ENCODE measurements around the gene PALLD. TPM values are rescaled to one million over a fixed set of nuclear protein-coding genes. Genes with fewer than 3 reads are reported as not detected.

PALLD gene
- total RNA-seq, 1 donor from 2014 or later: 396 TPM

- Mint-ChIP-seq H3K4me1 (ENCODE audit: unreplicated experiment) (peaks cover 79% of the 10 kb centered on the region), H3K36me3 (ENCODE audit: unreplicated experiment) (peaks cover 46% of the 10 kb centered on the region), H3K9me3 (ENCODE audit: unreplicated experiment) (no peaks in the 10 kb centered on the region), H3K4me3 (ENCODE audit: unreplicated experiment) (no peak overlapping the region), H3K27me3 (ENCODE audit: unreplicated experiment) (no peaks in the 10 kb centered on the region), H3K27ac (ENCODE audit: unreplicated experiment) (peak overlapping the region; percentile 88)
- no peak for DNase-seq (ENCODE audit: extremely low spot score, unreplicated experiment)
- TF ChIP-seq, protein P1, sequence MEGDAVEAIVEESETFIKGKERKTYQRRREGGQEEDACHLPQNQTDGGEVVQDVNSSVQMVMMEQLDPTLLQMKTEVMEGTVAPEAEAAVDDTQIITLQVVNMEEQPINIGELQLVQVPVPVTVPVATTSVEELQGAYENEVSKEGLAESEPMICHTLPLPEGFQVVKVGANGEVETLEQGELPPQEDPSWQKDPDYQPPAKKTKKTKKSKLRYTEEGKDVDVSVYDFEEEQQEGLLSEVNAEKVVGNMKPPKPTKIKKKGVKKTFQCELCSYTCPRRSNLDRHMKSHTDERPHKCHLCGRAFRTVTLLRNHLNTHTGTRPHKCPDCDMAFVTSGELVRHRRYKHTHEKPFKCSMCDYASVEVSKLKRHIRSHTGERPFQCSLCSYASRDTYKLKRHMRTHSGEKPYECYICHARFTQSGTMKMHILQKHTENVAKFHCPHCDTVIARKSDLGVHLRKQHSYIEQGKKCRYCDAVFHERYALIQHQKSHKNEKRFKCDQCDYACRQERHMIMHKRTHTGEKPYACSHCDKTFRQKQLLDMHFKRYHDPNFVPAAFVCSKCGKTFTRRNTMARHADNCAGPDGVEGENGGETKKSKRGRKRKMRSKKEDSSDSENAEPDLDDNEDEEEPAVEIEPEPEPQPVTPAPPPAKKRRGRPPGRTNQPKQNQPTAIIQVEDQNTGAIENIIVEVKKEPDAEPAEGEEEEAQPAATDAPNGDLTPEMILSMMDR (IDR thresholded peaks at IDR 0.05): no peak
Measured at GRCh38 chr4:168857009-168857408, 360.2 kb downstream of the PALLD start.

DNA sequence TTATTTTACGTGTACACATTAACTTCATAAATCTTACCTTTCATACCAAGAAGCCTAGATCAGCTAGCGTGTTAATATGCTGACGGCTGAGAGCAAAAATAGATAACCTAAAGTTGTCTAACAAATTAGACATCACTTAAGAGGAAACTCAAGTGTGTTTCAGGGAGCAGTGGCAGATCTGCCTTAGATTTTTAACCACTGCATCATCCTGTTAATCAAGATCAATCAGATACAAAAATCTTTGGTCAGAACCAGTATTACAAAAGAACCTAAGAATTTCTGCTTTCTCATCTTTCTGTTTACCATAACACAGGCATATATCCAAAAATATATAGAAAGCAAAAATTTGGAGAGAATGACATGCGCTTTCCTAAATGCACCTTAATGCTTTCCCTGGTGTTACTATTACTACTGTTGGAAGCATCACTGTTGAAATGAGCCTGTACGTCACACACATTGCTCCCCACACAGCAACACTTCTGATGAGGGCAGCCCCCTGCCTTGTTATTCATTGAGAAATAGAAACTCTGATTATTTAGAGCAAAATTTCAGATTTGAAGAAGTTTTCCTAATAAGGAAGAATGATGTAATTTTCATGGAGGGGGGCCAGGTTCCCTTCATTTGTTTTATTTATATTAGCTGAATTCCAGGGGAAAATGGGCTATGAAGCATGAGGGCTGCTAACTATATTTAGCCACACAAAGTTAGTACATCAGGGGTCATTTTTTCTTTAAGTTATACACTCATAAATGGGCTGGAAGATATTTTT lies 360.9 kb downstream of the PALLD start:
- TF ChIP-seq, protein P1 (IDR thresholded peaks at IDR 0.05): no peak
- Mint-ChIP-seq H3K4me3 (ENCODE audit: unreplicated experiment) (no peak overlapping the region), H3K27me3 (ENCODE audit: unreplicated experiment) (no peaks in the 10 kb centered on the region), H3K9me3 (ENCODE audit: unreplicated experiment) (no peaks in the 10 kb centered on the region), H3K4me1 (ENCODE audit: unreplicated experiment) (peaks cover 85% of the 10 kb centered on the region), H3K27ac (ENCODE audit: unreplicated experiment) (peak overlapping the region; percentile 88), H3K36me3 (ENCODE audit: unreplicated experiment) (peaks cover 46% of the 10 kb centered on the region)
- DNase-seq (ENCODE audit: extremely low spot score, unreplicated experiment): no peak

DNA sequence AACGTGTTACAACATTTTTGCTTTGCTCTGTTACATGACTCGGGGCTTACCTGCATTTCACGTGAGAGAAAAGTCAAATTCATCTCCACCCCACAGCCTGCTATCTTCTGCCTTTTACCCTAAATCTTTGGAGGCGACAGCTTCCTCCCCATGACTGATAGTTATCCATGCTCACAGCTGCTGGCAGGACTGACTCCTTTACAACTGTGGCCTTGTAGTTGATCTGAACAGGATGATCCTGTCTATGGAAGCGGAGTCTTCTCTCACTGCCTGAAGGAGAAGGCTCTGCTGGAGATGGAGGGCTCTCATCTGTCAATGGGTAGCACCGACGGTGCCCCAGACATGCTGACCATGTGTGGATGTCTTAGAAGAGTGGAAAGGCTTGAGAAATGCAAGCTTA lies 362.2 kb downstream of the PALLD start:
- peaks cover 78% of the 10 kb centered on the region for H3K4me1 Mint-ChIP-seq (ENCODE audit: unreplicated experiment)
- peak overlapping the region; percentile 86 for H3K27ac Mint-ChIP-seq (ENCODE audit: unreplicated experiment)
- DNase-seq (ENCODE audit: extremely low spot score, unreplicated experiment): no peak
- H3K9me3 Mint-ChIP-seq (ENCODE audit: unreplicated experiment): no peaks in the 10 kb centered on the region
- H3K27me3 Mint-ChIP-seq (ENCODE audit: unreplicated experiment): no peaks in the 10 kb centered on the region
- H3K4me3 Mint-ChIP-seq (ENCODE audit: unreplicated experiment): no peak overlapping the region
- H3K36me3 Mint-ChIP-seq (ENCODE audit: unreplicated experiment): peaks cover 39% of the 10 kb centered on the region
- TF ChIP-seq, protein P1 (IDR thresholded peaks at IDR 0.05): no peak

DNA sequence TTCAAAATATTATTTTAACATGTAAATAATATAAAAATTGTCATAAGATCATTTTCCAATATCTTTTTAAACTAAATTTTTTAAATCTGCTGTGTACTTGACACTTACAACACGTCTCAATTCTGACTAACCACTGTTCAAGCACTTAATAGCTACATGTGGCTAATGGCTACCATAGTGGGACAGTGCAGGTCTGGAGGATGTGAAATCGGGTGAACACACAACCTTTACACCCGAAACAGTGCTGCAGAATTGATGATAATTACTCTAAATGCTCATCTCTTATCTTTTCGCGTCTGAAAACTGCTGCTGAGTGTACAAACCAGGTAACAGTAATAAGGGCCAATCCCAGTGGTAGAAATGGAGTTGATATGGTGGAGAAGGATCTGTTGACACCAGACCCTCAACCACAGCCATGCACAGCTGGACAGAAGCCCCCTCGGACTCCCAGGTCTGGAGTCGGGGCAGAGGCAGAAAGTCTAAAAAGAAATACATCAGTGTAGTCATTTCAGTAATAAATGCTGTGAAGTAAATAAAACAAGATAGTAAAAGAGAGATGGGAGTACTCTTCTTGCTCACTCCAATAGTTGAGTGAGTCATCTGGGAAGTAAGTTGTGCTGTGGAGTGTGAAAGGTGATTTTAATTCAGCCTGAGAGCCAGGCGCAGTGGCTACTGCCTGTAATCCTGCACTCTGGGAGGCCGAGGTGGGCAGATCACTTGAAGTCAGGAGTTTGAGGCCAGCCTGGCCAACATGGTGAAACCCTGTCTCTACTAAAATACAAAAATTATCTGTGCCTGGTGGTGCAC lies 363.2 kb downstream of the PALLD start:
- Mint-ChIP-seq H3K27ac (ENCODE audit: unreplicated experiment) (peak overlapping the region; percentile 89), H3K27me3 (ENCODE audit: unreplicated experiment) (no peaks in the 10 kb centered on the region), H3K36me3 (ENCODE audit: unreplicated experiment) (peaks cover 31% of the 10 kb centered on the region), H3K4me1 (ENCODE audit: unreplicated experiment) (peaks cover 80% of the 10 kb centered on the region), H3K9me3 (ENCODE audit: unreplicated experiment) (no peaks in the 10 kb centered on the region), H3K4me3 (ENCODE audit: unreplicated experiment) (no peak overlapping the region)
- no peak for DNase-seq (ENCODE audit: extremely low spot score, unreplicated experiment)
- TF ChIP-seq, protein P1 (IDR thresholded peaks at IDR 0.05): no peak

DNA sequence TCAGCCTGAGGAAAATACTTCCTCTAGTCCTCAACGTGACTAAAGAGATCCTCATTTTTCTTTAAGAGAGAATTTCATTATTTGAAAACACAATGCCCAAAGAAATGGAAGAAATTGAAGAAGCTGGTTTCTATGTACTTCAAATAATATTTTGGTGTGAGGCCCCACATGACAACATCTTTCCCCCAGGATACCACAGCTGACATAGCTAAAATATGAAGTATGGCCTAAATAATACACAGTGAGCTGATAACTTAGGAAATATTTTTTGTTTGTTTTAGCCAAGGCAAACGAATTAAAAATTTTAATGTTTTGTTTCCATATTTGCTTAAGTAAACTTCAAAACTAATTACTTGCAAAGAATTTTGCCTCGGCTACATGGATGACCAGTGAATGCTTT lies 364.0 kb downstream of the PALLD start:
- peaks cover 28% of the 10 kb centered on the region for H3K36me3 Mint-ChIP-seq (ENCODE audit: unreplicated experiment)
- no peaks in the 10 kb centered on the region for H3K9me3 Mint-ChIP-seq (ENCODE audit: unreplicated experiment)
- H3K4me3 Mint-ChIP-seq (ENCODE audit: unreplicated experiment): no peak overlapping the region
- TF ChIP-seq, protein P1 (IDR thresholded peaks at IDR 0.05): no peak
- no peaks in the 10 kb centered on the region for H3K27me3 Mint-ChIP-seq (ENCODE audit: unreplicated experiment)
- H3K4me1 Mint-ChIP-seq (ENCODE audit: unreplicated experiment): peaks cover 85% of the 10 kb centered on the region
- no peak for DNase-seq (ENCODE audit: extremely low spot score, unreplicated experiment)
- H3K27ac Mint-ChIP-seq (ENCODE audit: unreplicated experiment): peak overlapping the region; percentile 89

All from osteocyte (in vitro differentiated cells).